Colonic mucosa (tissue), 4 donors: ENCODE data around the gene LRRC32. TPM values are rescaled to one million over a fixed set of nuclear protein-coding genes. Genes with fewer than 3 reads are reported as not detected.

Experiments used
- DNase-seq: peaks from one replicate; pipeline ENCODE4 v3.0.0-alpha.2; 2020
- H3K27ac ChIP-seq: fragments of 200-600 bp; one replicate; pipeline ENCODE4 v1.8.0; 2021
- H3K27me3 ChIP-seq: fragments of 200-600 bp; one replicate; pipeline ENCODE4 v1.8.0; 2021
- H3K36me3 ChIP-seq: fragments of 200-600 bp; one replicate; pipeline ENCODE4 v1.8.0; 2021
- H3K4me1 ChIP-seq: fragments of 200-600 bp; one replicate; pipeline ENCODE4 v1.8.0; 2021; ENCODE audit warnings: mild to moderate bottlenecking
- H3K4me3 ChIP-seq: fragments of 200-600 bp; one replicate; pipeline ENCODE4 v1.8.0; 2021
- H3K9ac ChIP-seq, 2 donors: one replicate each; pipeline ENCODE4 v1.7.0; 2013; ENCODE audit warnings: control low read depth in 2 of 2, low read depth in 2 of 2, low read length in 2 of 2
- H3K9me3 ChIP-seq: fragments of 200-600 bp; one replicate; pipeline ENCODE4 v1.8.0; 2021
- intact Hi-C: fragments of 100-400 bp; cut with DNase I; formaldehyde crosslinking; loops from one replicate; pipeline ENCODE4 v1.14.1; 2022
- total RNA-seq, 2 donors: library from RNA; stranded (reverse); fragmentation: NEBNext Ultra II Directional in 1 of 2; extraction: Animal tissue kit (Norgen Biotek cat#: 25700) in 1 of 2; gene quantifications; one replicate each; pipeline ENCODE4 v1.2.1, GENCODE V29; 2021
- TF ChIP-seq, protein P1 (sequence below): fragments of 200-600 bp; IDR thresholded peaks from one replicate; pipeline ENCODE4 v1.8.0; 2022; ENCODE audit warnings: antibody characterized with exemption, mild to moderate bottlenecking
- donor health status: healthy.
- donor health status: DM: no; HTN: no; CAD: no.
- donor health status: DM: no; HTN: no; CAD: no.

LRRC32 gene
- total RNA-seq, 2 donors from 2014 or later: 5.9 to 26.8 TPM

DNA sequence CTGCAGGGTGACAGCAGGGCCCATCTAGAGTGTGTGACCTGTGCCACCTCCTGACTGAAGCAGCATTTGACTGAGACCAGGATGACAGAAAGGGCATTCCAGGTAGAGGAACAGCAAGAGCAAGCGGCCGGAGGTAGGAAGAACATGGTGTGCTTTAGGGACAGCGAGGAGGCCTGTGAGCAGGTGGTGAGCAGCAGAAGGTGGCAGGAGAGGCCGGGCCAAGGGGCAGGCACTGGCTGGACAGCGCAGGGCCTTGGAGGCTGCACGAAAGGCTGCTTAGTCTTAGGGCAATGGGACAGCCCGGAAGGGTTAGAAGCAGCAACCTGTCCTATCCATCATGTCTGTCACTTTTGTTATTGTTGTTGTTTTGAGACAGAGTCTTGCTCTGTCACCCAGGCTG is 17.6 kb upstream of the LRRC32 start:
- Histone ChIP-seq H3K27me3 (no peaks in the 10 kb centered on the region), H3K4me1 (no peaks in the 10 kb centered on the region), H3K9me3 (no peaks in the 10 kb centered on the region), H3K36me3 (no peaks in the 10 kb centered on the region), H3K4me3 (no peak overlapping the region), H3K27ac (no peak overlapping the region), H3K9ac (no peak overlapping the region)
- DNase-seq: no peak
- TF ChIP-seq, protein P1, sequence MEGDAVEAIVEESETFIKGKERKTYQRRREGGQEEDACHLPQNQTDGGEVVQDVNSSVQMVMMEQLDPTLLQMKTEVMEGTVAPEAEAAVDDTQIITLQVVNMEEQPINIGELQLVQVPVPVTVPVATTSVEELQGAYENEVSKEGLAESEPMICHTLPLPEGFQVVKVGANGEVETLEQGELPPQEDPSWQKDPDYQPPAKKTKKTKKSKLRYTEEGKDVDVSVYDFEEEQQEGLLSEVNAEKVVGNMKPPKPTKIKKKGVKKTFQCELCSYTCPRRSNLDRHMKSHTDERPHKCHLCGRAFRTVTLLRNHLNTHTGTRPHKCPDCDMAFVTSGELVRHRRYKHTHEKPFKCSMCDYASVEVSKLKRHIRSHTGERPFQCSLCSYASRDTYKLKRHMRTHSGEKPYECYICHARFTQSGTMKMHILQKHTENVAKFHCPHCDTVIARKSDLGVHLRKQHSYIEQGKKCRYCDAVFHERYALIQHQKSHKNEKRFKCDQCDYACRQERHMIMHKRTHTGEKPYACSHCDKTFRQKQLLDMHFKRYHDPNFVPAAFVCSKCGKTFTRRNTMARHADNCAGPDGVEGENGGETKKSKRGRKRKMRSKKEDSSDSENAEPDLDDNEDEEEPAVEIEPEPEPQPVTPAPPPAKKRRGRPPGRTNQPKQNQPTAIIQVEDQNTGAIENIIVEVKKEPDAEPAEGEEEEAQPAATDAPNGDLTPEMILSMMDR: no peak
- intact Hi-C loops: no loop called here

DNA sequence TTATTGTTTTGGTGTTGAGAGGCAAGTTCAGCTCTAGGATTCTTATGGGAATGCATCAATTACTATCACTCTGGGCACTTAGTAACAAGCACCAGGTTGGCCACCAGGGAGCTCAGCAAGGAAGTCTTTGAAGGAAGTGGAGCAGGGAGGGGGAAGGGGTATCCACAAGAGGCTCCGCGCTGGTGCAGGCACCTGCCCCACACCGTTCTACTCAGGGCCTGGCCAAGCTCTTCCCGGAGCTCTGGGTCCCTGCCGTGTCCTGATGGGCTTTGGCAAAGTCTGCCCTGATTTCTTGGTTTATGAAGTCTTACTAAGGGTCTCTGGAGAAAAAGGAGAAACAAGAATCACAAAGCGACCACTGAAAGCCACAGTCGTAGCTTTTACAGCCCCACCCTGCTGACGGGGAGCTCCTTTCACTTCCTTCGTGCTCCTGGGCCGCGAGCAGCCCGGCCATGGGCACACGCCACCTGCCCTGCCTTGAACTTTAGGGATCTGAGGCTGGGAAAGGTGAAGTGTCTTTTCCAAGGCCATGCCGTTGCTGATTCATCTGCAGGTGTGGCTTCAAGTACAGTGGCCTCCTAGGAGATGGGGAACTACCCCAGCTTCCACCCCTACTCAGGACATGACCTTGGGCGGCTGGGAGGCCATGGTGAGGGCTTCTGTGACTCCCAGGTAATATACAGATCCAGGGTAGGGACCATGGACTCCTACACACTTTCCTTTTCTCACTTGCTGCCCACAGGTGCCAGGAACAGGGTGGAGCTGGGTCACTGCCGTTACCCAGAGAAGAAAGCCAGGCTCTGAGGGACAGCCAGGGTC is 15.9 kb upstream of the LRRC32 start:
- Histone ChIP-seq H3K4me3 (no peak overlapping the region), H3K9me3 (no peaks in the 10 kb centered on the region), H3K27ac (no peak overlapping the region), H3K36me3 (no peaks in the 10 kb centered on the region), H3K9ac (no peak overlapping the region), H3K27me3 (no peaks in the 10 kb centered on the region), H3K4me1 (no peaks in the 10 kb centered on the region)
- DNase-seq: no peak
- intact Hi-C loops: no loop called here
- TF ChIP-seq, protein P1: no peak

DNA sequence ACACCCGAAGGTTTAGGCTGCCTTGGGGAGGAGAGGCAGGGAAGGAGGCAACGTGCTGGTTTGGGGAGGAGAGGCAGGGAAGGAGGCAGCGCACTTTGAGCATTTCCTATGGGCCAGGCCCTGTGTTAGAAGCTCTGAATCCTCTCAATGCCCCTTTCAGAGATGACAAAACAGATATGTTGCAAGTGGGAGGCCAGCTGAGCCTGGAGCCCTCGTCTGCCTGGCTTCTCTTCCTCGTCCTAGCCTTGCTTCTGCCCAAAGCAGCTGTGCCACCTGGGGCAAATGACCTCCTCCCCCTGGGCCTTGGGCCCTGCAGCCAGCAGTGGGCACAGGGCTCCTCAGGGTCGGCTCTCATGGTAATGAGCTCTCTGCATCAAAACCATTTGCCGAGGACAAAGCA is 15.3 kb upstream of the LRRC32 start:
- DNase-seq: no peak
- TF ChIP-seq, protein P1: no peak
- intact Hi-C loops: no loop called here

DNA sequence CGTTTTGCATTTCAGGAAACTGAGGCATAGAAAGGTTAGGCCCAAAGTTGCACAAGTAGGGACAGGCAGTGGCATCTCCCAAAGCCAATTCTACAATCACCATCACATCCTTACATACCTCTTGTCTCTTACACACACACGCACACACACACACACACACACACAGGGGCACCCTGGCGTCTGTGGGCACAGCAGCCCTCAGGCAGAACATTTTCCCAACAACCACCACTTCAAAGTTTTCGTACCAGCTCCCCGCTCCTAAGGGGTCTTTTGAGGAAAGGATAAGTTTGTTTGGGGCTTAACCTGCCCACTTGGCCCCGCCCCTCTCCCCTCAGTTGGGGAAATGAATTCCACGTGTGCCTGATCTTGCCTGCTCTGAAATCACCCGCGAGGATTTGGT is 14.7 kb upstream of the LRRC32 start:
- no peaks in the 10 kb centered on the region for H3K9me3 ChIP-seq
- H3K27me3 ChIP-seq: no peaks in the 10 kb centered on the region
- intact Hi-C loops: no loop called here
- no peaks in the 10 kb centered on the region for H3K4me1 ChIP-seq
- no peak overlapping the region for H3K9ac ChIP-seq
- H3K27ac ChIP-seq: no peak overlapping the region
- TF ChIP-seq, protein P1: no peak
- no peak overlapping the region for H3K4me3 ChIP-seq
- no peak for DNase-seq
- H3K36me3 ChIP-seq: no peaks in the 10 kb centered on the region

More for the DNA sequence above, 15.3 kb upstream of the LRRC32 start:
- Histone ChIP-seq H3K4me1 (no peaks in the 10 kb centered on the region), H3K9me3 (no peaks in the 10 kb centered on the region), H3K27me3 (no peaks in the 10 kb centered on the region), H3K27ac (no peak overlapping the region), H3K9ac (no peak overlapping the region), H3K4me3 (no peak overlapping the region), H3K36me3 (no peaks in the 10 kb centered on the region)

DNA sequence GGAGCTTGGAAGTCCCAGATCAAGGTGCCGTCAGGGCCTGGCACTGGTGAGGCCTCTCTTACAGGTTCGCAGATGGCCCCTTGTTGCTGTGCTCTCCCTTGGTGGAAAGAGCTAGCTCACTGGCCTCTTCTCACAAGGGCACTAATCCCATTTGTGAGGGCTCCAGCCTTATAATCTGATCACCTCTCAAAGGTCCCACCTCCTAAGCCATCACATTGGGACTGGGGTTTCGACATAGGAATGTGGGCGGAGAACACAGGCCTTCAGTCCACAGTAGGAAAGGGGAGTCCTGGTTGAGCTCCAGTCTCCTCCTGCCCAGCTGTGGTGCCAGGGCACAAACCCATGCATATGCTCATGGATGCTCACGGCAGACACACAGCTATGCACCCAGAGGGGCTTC is 14.0 kb upstream of the LRRC32 start:
- Histone ChIP-seq H3K27me3 (no peaks in the 10 kb centered on the region), H3K27ac (no peak overlapping the region), H3K9ac (no peak overlapping the region), H3K4me1 (no peaks in the 10 kb centered on the region), H3K9me3 (no peaks in the 10 kb centered on the region), H3K36me3 (no peaks in the 10 kb centered on the region), H3K4me3 (no peak overlapping the region)
- DNase-seq: no peak
- TF ChIP-seq, protein P1: no peak
- intact Hi-C loops: no loop called here
